ENCODE measurements around the gene SLC24A2. TPM values are rescaled to one million over a fixed set of nuclear protein-coding genes. Genes with fewer than 3 reads are reported as not detected.
A peak's percentile ranks its signal among the peaks of the same experiment; 100 is the strongest.

Gene SLC24A2
- total RNA-seq, 1 experiment from 2014 or later, result 8.0 TPM

- Mint-ChIP-seq H3K27me3 (ENCODE audit: low read depth) (no peaks in the 10 kb centered on the region), H3K4me3 (peak overlapping the region; percentile 35), H3K9me3 (peaks cover 20% of the 10 kb centered on the region), H3K27ac (peak overlapping the region; percentile 97), H3K36me3 (peaks cover 17% of the 10 kb centered on the region), H3K4me1 (peaks cover 60% of the 10 kb centered on the region)
- no peak for TF ChIP-seq FOXP4 (CRISPR knock-in tag; IDR thresholded peaks at IDR 0.05)
- no peak for TF ChIP-seq STAT6 (CRISPR knock-in tag; conservative IDR thresholded peaks at IDR 0.05; ENCODE audit: low read depth)
- TF ChIP-seq PREB (CRISPR knock-in tag; IDR thresholded peaks at IDR 0.05; ENCODE audit: borderline replicate concordance), result no peak
- TF ChIP-seq ZNF232 (CRISPR knock-in tag; IDR thresholded peaks at IDR 0.05), result no peak
- no peak for TF ChIP-seq IRF1 (CRISPR knock-in tag; IDR thresholded peaks at IDR 0.05)
- TF ChIP-seq ERG (CRISPR knock-in tag; IDR thresholded peaks at IDR 0.05), result no peak
- no peak for TF ChIP-seq ZNF396 (CRISPR knock-in tag; IDR thresholded peaks at IDR 0.05; ENCODE audit: borderline replicate concordance)
- no peak for TF ChIP-seq ZNF512 (CRISPR knock-in tag; IDR thresholded peaks at IDR 0.05; ENCODE audit: borderline replicate concordance)
- TF ChIP-seq E2F5 (CRISPR knock-in tag; IDR thresholded peaks at IDR 0.05), result no peak
- TF ChIP-seq ETV6 (CRISPR knock-in tag; IDR thresholded peaks at IDR 0.05), result no peak
- TF ChIP-seq RELA (CRISPR knock-in tag; IDR thresholded peaks at IDR 0.05; ENCODE audit: borderline replicate concordance), result no peak
- TF ChIP-seq ZNF425 (CRISPR knock-in tag; conservative IDR thresholded peaks at IDR 0.05), result no peak
- TF ChIP-seq ATF2 (CRISPR knock-in tag; IDR thresholded peaks at IDR 0.05; ENCODE audit: borderline replicate concordance, low read depth), result no peak
- TF ChIP-seq ATF3 (CRISPR knock-in tag; conservative IDR thresholded peaks at IDR 0.05), result no peak
- no peak for TF ChIP-seq NFYB (CRISPR knock-in tag; conservative IDR thresholded peaks at IDR 0.05; ENCODE audit: low read depth)
- TF ChIP-seq CREM (CRISPR knock-in tag; IDR thresholded peaks at IDR 0.05), result no peak
- TF ChIP-seq ZNF138 (CRISPR knock-in tag; conservative IDR thresholded peaks at IDR 0.05), result no peak
- ATAC-seq (peak; percentile 67), DNase-seq (ENCODE audit: low spot score) (no peak)
- POLR2A ChIA-PET, result no interaction called here
- CTCF ChIA-PET, result no interaction called here
Measured at GRCh38 chr9:19807182-19807892, 18.5 kb upstream of the SLC24A2 start.
